NCI-H2081 treated with DMSO at 0.1 percent for 48 hours (cell line): ENCODE measurements around the gene COX20.

ENCODE experiments used
- DNase-seq: peaks from one replicate; lab custom pipeline; 2025; lab: John Stamatoyannopoulos, UW

The COX20 gene

DNA sequence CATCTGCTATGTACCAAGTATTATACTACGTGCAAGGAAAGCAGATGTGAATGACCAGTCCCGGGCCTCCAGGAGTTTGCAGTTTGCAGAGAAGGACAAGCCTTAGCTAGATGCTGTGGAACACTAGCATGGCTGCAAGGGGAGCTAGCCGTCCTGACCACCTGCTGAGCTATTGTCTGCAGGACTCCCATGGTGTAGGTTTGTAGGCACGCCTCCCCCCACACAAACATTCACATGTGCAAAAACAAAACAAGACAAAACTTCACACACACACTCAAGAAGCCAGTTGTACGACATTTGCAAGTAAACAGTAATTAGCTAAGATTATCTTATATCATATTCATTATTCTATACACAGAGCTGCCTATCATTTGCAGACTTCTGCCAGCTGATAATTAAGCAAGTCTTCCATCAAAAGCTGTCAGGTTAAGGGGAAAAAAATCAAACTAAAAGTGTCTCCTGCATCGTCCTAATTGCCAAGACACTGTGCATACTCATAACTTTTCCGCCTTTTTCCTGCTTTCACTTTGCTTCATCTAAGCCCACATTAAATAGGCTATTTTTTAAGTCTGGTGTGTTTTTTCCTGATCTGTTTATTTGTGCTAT, 39.6 kb downstream of the COX20 start:
- DNase-seq = peak; percentile 28

DNA sequence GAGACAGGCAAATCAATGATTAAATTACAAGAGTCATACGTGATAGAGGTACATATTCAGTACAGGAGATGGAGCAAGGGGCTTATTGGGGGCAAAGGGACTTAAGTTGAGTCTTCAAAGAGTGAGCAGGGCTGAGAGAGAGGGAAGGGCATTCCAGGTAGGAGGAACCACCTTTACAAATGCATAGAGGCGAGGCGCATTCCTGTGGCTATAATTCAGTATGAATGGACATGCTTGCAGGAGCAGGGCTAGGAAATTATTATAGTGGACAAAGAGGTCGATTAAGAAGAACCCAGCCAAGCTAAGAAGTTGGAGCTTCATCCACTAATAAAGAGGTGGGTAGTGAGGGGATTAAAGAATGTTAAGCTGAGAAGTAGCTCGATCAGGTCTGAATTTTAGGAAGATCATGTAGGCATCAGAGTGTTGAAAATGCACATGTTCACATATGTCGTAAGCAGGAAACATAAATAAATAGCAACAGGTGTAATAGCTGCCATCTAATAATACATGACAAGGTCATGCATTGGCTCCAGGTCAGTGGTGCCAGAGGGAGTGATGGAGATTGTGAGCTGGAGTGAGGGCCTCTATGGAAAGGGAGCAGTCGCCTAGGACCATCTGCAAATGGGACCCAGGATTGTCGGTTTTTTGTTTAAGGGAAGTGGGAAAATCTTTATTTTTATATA, 40.9 kb downstream of the COX20 start:
- no peak for DNase-seq

DNA sequence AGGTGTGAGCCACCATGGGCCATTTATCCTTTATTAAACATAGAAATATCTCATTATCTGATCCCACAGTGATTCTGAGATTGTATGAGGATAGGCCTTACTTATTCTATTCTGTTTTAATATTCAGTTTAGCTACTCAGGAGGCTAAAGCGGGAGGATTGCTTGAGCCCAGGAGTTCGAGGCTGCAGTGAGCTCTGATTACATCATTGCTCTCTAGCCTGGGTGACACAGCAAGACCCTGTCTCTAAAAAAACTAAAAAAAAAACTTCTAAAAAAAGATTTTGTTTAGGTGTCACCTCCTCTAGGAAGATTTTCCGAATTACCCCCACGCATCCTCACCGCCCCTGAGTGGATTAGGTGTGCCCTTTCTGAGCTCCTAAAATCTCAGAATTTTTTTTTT, 43.2 kb downstream of the COX20 start:
- no peak for DNase-seq

DNA sequence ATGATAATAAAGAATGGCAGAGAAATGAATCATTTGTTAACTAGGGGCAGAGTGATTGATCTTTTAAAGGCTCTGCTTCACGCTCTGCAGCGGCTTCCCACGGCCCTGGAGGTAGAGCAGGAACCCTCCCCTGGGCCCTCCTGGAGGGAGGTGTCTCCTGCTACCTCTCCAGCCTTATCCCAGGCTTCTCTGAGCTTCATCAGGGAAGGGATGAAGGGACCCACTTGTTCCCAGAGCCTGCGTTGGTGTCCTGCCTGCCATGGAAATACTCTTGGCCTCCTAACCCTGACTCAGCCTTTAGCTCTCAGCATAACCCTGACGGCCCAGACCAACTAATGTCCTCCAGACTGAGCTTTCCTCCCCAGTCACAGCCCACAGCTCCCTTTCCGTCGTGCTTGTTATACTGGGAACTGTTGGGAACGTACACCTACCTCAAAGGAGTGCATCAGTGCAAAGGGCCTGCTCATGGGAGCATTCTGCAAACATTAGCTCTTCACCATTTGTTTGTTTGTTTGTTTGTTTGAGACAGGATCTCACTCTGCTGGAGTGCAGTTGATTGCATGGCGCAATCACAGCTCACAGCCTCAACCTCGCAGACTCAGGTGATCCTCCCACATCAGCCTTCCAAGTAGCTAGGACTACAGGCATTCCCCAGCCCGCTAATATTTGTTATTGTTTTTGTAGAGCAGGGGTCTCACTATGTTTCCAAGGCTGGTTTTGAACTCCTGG, 46.3 kb downstream of the COX20 start:
- DNase-seq = no peak

DNA sequence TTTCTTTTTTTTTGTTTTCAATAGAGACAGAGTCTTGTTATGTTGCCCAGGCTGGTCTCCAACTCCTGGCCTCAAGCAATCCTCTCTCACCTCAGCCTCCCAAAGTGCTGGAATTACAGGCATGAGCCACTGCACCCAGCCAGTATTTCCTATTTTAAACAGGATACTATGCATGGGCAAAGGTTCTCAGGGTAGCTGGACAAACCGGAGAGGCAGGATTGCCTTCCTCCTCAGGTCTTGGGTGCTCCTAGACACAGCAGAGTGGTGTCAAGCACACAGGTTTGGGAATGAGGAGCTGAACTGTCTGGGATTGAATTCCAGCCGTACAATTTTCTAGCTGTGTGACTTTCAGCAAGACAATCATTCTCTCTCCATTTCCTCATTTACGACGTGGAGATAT, 51.8 kb downstream of the COX20 start:
- DNase-seq = no peak

DNA sequence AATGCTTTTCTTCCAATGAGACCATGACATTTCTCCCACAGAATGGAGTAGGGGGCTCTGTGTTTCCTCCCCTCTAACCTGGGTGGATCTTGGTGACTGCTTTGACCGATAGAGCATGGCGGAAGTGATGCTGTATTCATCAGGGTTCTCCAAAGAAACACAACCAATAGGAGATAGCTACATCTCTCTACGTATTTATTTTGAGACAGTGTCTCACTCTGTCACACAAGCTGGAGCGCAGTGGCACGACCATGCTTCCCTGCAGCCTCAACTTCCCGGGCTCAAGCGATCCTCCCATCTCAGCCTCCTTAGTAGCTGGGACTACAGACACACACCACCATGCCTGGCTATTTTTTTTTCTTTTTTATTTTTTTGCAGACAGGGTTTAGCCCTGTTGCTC, 58.4 kb downstream of the COX20 start:
- DNase-seq = no peak
